Panc1 (cell line): ENCODE measurements around the gene MYRFL.

Experiments
- CTCF ChIP-seq: fragments of 450-650 bp; IDR thresholded peaks from 2 replicates; pipeline ENCODE4 v1.5.1; 2017; ENCODE audit warnings: mild to moderate bottlenecking
- POLR2AphosphoS5 ChIP-seq: IDR thresholded peaks from 2 replicates; pipeline ENCODE4 v1.6.1; 2012; ENCODE audit warnings: mild to moderate bottlenecking, low read depth, low read length, moderate library complexity
- REST ChIP-seq, 2 experiments: IDR thresholded peaks; 2 replicates each; pipeline ENCODE4 v1.6.1; 2011 to 2012; ENCODE audit warnings: low read depth in 2 of 2, control low read depth in 1 of 2, low read length in 1 of 2, mild to moderate bottlenecking in 1 of 2, moderate library complexity in 1 of 2; ENCODE audit not compliant: insufficient read depth in 1 of 2
- SIN3A ChIP-seq: IDR thresholded peaks from 2 replicates; pipeline ENCODE4 v1.6.1; 2012; ENCODE audit warnings: low read depth, mild to moderate bottlenecking, low read length, moderate library complexity, borderline replicate concordance; ENCODE audit not compliant: insufficient read depth
- TCF7L2 ChIP-seq: IDR thresholded peaks from 2 replicates; pipeline ENCODE4 v1.6.1; 2011; ENCODE audit warnings: mild to moderate bottlenecking, low read depth, low read length, inconsistent platforms

- no peak for TF ChIP-seq CTCF
- no peak for TF ChIP-seq POLR2AphosphoS5
- no peak for TF ChIP-seq REST (IDR thresholded peaks at IDR 0.05; ENCODE audit: insufficient read depth in 1 of 2, low read depth in 2 of 2, low read length in 1 of 2)
- no peak for TF ChIP-seq SIN3A
- TF ChIP-seq TCF7L2, result no peak
Observed at GRCh38 chr12:69961246-69961645, 136.2 kb downstream of the MYRFL start.
